Measurements from ENCODE around the gene RABEP2. TPM values are rescaled to one million over a fixed set of nuclear protein-coding genes. Genes with fewer than 3 reads are reported as not detected.
"Not testable (repeated sequence)": the region's sequence is repeated elsewhere in the genome, so short reads cannot be mapped to it uniquely, and the experiment has no call there.

Gene RABEP2, protein sequence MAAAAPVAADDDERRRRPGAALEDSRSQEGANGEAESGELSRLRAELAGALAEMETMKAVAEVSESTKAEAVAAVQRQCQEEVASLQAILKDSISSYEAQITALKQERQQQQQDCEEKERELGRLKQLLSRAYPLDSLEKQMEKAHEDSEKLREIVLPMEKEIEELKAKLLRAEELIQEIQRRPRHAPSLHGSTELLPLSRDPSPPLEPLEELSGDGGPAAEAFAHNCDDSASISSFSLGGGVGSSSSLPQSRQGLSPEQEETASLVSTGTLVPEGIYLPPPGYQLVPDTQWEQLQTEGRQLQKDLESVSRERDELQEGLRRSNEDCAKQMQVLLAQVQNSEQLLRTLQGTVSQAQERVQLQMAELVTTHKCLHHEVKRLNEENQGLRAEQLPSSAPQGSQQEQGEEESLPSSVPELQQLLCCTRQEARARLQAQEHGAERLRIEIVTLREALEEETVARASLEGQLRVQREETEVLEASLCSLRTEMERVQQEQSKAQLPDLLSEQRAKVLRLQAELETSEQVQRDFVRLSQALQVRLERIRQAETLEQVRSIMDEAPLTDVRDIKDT
- total RNA-seq (2021; fragmentation: NEBNext Ultra II Directional; extraction: Animal tissue kit (Norgen Biotek cat#: 25700)) = 10 to 100 TPM; 19.8 to 24.9 (median 21.9) TPM
- long read RNA-seq, partial matches to known transcripts = 3 of 6 reads
- long read RNA-seq, other reads (novel, unspliced or antisense) = 0 of 6 reads

DNA sequence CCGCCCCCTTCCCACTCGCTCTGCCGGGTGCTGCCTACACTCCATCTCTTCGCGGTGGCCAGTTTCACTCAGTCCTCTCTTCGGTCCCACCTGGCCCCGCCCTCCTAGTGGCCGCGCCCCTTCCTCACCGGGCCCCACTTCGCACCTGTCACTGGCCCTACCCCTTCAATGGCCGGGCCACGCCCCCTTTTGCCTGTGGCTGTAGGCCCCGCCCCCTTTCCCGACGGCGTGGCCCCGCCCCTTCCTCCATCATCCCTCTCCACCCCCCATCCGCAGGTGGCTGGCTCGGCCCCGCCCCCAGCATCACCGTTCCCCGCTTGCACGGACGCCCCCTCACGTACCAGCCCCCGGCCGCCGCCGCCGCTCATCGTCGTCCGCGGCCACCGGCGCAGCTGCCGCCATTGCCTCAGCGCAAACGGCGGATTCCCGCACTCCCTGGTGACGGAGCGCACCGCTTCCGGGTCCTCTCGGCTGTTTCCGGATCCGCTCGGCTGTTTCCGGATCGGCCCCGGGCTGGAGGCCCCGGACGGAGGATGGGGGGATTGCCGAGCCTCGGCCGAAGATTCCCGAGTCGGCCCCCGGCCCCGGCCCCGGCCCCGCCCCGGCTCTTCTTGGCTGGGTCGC, at the start of gene RABEP2:
Gene RABEP2, minus strand, starts transcription at position 477 of the 624 bp plus-strand sequence. Its CDS starts 75 bp downstream, at position 402.
- Mint-ChIP-seq H3K4me3 (peak within 1 kb of the TSS; percentile 94), H3K9me3 (no peaks in the 10 kb centered on the region), H3K27me3 (ENCODE audit: insufficient read depth) (peaks cover 3% of the 10 kb centered on the region; the same call in 1 of the 2 replicates), H3K4me1 (ENCODE audit: low read depth) (peaks cover 11% of the 10 kb centered on the region; the same call in 1 of the 2 replicates), H3K27ac (peak within 1 kb of the TSS; percentile 92), H3K36me3 (ENCODE audit: low read depth) (peaks cover 6% of the 10 kb centered on the region; the same call in 1 of the 2 replicates)
- TF ChIP-seq, protein P1, sequence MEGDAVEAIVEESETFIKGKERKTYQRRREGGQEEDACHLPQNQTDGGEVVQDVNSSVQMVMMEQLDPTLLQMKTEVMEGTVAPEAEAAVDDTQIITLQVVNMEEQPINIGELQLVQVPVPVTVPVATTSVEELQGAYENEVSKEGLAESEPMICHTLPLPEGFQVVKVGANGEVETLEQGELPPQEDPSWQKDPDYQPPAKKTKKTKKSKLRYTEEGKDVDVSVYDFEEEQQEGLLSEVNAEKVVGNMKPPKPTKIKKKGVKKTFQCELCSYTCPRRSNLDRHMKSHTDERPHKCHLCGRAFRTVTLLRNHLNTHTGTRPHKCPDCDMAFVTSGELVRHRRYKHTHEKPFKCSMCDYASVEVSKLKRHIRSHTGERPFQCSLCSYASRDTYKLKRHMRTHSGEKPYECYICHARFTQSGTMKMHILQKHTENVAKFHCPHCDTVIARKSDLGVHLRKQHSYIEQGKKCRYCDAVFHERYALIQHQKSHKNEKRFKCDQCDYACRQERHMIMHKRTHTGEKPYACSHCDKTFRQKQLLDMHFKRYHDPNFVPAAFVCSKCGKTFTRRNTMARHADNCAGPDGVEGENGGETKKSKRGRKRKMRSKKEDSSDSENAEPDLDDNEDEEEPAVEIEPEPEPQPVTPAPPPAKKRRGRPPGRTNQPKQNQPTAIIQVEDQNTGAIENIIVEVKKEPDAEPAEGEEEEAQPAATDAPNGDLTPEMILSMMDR (IDR thresholded peaks at IDR 0.05) = peak; percentile 5; the same call in 1 of the 2 replicates
- peak; percentile 84 for DNase-seq

DNA sequence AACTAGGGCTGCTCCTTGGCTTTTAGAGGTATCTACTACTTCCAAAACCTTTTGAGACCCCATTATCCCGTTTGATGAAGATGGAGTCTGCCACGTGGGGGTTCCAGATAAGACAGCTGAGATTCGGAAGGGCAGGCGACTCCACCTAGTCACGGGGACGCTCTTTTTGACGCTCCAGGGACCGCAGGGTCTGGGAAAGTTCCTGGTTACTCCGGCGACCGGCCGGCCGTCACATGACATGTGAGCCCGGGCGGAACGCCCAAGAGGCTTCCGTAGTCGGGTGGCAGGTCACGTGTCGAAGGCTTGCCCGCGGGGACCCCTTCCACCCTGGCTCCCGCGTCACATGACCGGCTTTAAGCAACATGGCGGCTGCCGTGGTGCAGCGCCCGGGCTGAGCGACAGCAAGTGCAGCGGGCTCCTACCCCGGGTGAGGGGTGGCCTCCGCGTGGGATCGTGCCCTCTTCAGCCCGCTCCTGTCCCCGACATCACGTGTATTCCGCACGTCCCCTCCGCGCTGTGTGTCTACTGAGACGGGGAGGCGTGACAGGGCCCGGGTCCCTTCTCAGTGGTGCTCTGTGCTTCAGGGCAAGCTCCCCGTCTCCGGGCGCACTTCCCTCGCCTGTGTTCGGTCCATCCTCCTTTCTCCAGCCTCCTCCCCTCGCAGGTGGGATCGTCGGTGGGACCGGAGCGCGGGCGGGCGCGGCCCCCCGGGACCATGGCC, 49.6 kb upstream of the RABEP2 start, which contains the start of gene SPNS1:
Gene SPNS1, plus strand, starts transcription at position 342 of the 721 bp plus-strand sequence. Its CDS starts 374 bp downstream, at position 716.
- Mint-ChIP-seq H3K36me3 (ENCODE audit: low read depth) (peaks cover 8% of the 10 kb centered on the region; the same call in 1 of the 2 replicates), H3K4me1 (ENCODE audit: low read depth) (peaks cover 26% of the 10 kb centered on the region), H3K4me3 (peak within 1 kb of the TSS; percentile 99), H3K27ac (peak within 1 kb of the TSS; percentile 100), H3K9me3 (no peaks in the 10 kb centered on the region), H3K27me3 (ENCODE audit: insufficient read depth) (no peaks in the 10 kb centered on the region; the same call in 1 of the 2 replicates)
- DNase-seq = peak; percentile 97
- TF ChIP-seq, protein P1 (IDR thresholded peaks at IDR 0.05) = no peak

DNA sequence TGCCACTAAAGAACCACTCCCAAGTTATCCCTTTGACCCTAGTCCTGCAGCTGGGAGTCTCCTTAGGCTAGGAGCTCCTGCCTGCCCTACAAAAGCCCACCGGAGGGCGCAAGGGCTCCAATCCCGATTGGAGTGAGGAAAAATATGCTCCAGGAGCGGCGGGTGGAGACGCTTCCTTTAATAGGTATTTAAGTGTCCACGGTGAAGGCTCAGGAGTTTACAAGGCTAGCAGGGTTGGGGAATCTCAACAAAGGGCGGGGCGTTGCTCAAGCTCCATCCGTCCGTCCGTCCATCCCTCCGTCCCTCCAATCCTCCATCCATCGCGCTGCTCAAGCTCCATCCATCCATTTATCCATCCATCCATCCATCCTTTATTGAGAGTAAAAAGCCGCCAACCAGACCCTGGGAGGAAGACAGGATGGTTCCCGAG, 49.0 kb upstream of the RABEP2 start:
- Mint-ChIP-seq H3K9me3 (no peaks in the 10 kb centered on the region), H3K4me1 (ENCODE audit: low read depth) (peaks cover 26% of the 10 kb centered on the region), H3K27me3 (ENCODE audit: insufficient read depth) (no peaks in the 10 kb centered on the region; the same call in 1 of the 2 replicates), H3K36me3 (ENCODE audit: low read depth) (peaks cover 8% of the 10 kb centered on the region; the same call in 1 of the 2 replicates), H3K27ac (peak overlapping the region; percentile 100), H3K4me3 (peak overlapping the region; percentile 99)
- DNase-seq = peak; percentile 67
- TF ChIP-seq, protein P1 (IDR thresholded peaks at IDR 0.05) = peak; percentile 82

DNA sequence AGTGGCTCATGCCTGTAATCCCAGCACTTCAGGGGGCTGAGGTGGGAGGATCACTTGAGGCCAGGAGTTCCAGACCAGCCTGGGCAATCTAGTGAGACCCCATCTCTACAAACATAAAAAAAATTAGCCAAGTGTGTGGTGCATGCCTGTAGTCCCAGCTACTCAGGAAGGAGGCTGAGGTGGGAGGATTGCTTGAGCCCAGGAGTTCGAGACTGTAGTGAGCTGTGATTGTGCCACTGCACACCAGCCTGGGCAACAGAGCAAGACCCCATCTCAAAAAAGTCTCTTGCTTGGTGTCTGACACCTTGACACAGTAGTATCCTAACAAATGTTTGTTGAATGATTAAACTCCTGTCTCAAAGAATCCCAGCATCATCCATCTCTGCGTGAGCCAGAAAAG, 44.7 kb upstream of the RABEP2 start:
- H3K4me1 Mint-ChIP-seq (ENCODE audit: low read depth) = peaks cover 10% of the 10 kb centered on the region; the same call in 1 of the 2 replicates
- H3K36me3 Mint-ChIP-seq (ENCODE audit: low read depth); H3K4me3 Mint-ChIP-seq; H3K9me3 Mint-ChIP-seq; DNase-seq; H3K27me3 Mint-ChIP-seq (ENCODE audit: insufficient read depth); H3K27ac Mint-ChIP-seq: not testable (repeated sequence)

DNA sequence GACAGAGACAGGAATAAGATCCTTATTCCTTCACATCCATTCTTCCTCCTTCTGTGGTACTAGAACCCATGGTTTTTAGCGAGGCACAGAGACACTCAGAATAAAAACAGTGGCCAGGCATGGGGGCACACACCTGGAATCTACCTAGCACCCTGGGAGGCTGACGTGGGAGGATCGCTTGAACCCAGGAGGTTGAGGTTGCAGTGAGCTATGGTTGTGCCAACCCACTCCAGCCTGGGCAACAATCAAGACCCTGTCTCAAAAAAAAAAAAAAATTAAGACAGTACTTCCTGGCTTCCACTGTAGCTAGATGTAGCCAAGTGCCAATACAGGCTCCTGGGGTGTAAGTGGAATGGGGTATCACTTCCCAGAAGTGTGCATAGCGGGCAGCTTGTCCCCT, 42.1 kb upstream of the RABEP2 start:
- no peak overlapping the region for H3K27ac Mint-ChIP-seq
- H3K36me3 Mint-ChIP-seq (ENCODE audit: low read depth) = no peaks in the 10 kb centered on the region; the same call in 1 of the 2 replicates
- TF ChIP-seq, protein P1 (IDR thresholded peaks at IDR 0.05) = no peak
- no peaks in the 10 kb centered on the region; the same call in 1 of the 2 replicates for H3K27me3 Mint-ChIP-seq (ENCODE audit: insufficient read depth)
- H3K9me3 Mint-ChIP-seq = no peaks in the 10 kb centered on the region
- no peaks in the 10 kb centered on the region for H3K4me1 Mint-ChIP-seq (ENCODE audit: low read depth)
- no peak for DNase-seq
- H3K4me3 Mint-ChIP-seq = no peak overlapping the region

Measured in HFFc6 (cell line).